H9 (cell line): Measurements from ENCODE around the gene GIPC1. TPM values are rescaled to one million over a fixed set of nuclear protein-coding genes. Genes with fewer than 3 reads are reported as not detected.

ENCODE experiments used
- DNase-seq: peaks from one replicate; pipeline ENCODE4 v3.0.0-alpha.2; 2017
- H2AFZ ChIP-seq: one replicate; pipeline ENCODE4 v1.6.1; 2013; ENCODE audit warnings: mild to moderate bottlenecking, low read length, control low read depth, moderate library complexity
- H2AK5ac ChIP-seq: 2 replicates; pipeline ENCODE4 v1.6.1; 2013; ENCODE audit warnings: low read length, control low read depth, mixed read lengths; ENCODE audit not compliant: insufficient read length
- H2BK120ac ChIP-seq: one replicate; pipeline ENCODE4 v1.6.1; 2013; ENCODE audit warnings: low read depth, mild to moderate bottlenecking, low read length, control low read depth, inconsistent platforms; ENCODE audit not compliant: poor library complexity, severe bottlenecking
- H2BK12ac ChIP-seq: 2 replicates; pipeline ENCODE4 v1.6.1; 2013; ENCODE audit warnings: low read length, control low read depth, mixed read lengths, low read depth; ENCODE audit not compliant: insufficient read length
- H2BK15ac ChIP-seq: 2 replicates; pipeline ENCODE4 v1.6.1; 2013; ENCODE audit warnings: low read depth, low read length, control low read depth
- H2BK20ac ChIP-seq: one replicate; pipeline ENCODE4 v1.6.1; 2013; ENCODE audit warnings: low read depth, mild to moderate bottlenecking, low read length, control low read depth, inconsistent platforms; ENCODE audit not compliant: poor library complexity, severe bottlenecking
- H2BK5ac ChIP-seq: 2 replicates; pipeline ENCODE4 v1.6.1; 2013; ENCODE audit warnings: low read length, control low read depth, mixed read lengths; ENCODE audit not compliant: insufficient read length
- H3K14ac ChIP-seq: 2 replicates; pipeline ENCODE4 v1.6.1; 2013; ENCODE audit warnings: low read length, control low read depth; ENCODE audit not compliant: insufficient read depth
- H3K18ac ChIP-seq: 2 replicates; pipeline ENCODE4 v1.6.1; 2013; ENCODE audit warnings: low read depth, mild to moderate bottlenecking, mixed read lengths, low read length, control low read depth; ENCODE audit not compliant: insufficient read length
- H3K23ac ChIP-seq: 2 replicates; pipeline ENCODE4 v1.6.1; 2013; ENCODE audit warnings: low read length, control low read depth, mixed read lengths, low read depth; ENCODE audit not compliant: insufficient read length
- H3K23me2 ChIP-seq: 2 replicates; pipeline ENCODE4 v1.6.1; 2013; ENCODE audit warnings: low read depth, mild to moderate bottlenecking, mixed read lengths, low read length, control low read depth; ENCODE audit not compliant: insufficient read length, poor library complexity, severe bottlenecking
- H3K27ac ChIP-seq: 2 replicates; pipeline ENCODE4 v1.5.1; 2013; ENCODE audit warnings: low read length, control low read depth, mixed read lengths, low read depth; ENCODE audit not compliant: insufficient read length
- H3K27me3 ChIP-seq: 2 replicates; pipeline ENCODE4 v1.6.1; 2013; ENCODE audit warnings: low read length, control low read depth, inconsistent platforms; ENCODE audit not compliant: insufficient read depth
- H3K4ac ChIP-seq: 2 replicates; pipeline ENCODE4 v1.6.1; 2013; ENCODE audit warnings: low read depth, mild to moderate bottlenecking, control low read depth, inconsistent platforms, low read length, moderate library complexity
- H3K4me1 ChIP-seq: 2 replicates; pipeline ENCODE4 v1.6.1; 2013; ENCODE audit warnings: low read length, control low read depth, inconsistent platforms; ENCODE audit not compliant: insufficient read depth
- H3K4me2 ChIP-seq: 2 replicates; pipeline ENCODE4 v1.6.1; 2013; ENCODE audit warnings: low read length, control low read depth, mixed read lengths; ENCODE audit not compliant: insufficient read length, insufficient read depth
- H3K56ac ChIP-seq: 2 replicates; pipeline ENCODE4 v1.6.1; 2013; ENCODE audit warnings: low read depth, mild to moderate bottlenecking, mixed read lengths, low read length, control low read depth; ENCODE audit not compliant: insufficient read length
- H3K79me1 ChIP-seq: 2 replicates; pipeline ENCODE4 v1.6.1; 2013; ENCODE audit warnings: low read depth, mild to moderate bottlenecking, moderate library complexity, low read length, control low read depth, inconsistent platforms; ENCODE audit not compliant: insufficient read depth, poor library complexity, severe bottlenecking
- H3K79me2 ChIP-seq: 2 replicates; pipeline ENCODE4 v1.6.1; 2013; ENCODE audit warnings: low read length, control low read depth, inconsistent platforms; ENCODE audit not compliant: insufficient read depth
- H3K9ac ChIP-seq: 2 replicates; pipeline ENCODE4 v1.6.1; 2013; ENCODE audit warnings: low read length, control low read depth, mixed read lengths; ENCODE audit not compliant: insufficient read length; ENCODE audit errors: extremely low read depth
- H3K9me3 ChIP-seq: one replicate; pipeline ENCODE4 v1.6.1; 2013; ENCODE audit warnings: low read depth, low read length, inconsistent platforms; ENCODE audit not compliant: control insufficient read depth
- H3T11ph ChIP-seq: one replicate; pipeline ENCODE4 v1.6.1; 2013; ENCODE audit warnings: mild to moderate bottlenecking, low read length, control low read depth, inconsistent platforms
- H4K20me1 ChIP-seq: one replicate; pipeline ENCODE4 v1.6.1; 2013; ENCODE audit not compliant: control insufficient read depth, insufficient read length, insufficient read depth
- H4K5ac ChIP-seq: 2 replicates; pipeline ENCODE4 v1.6.1; 2013; ENCODE audit warnings: low read depth, mild to moderate bottlenecking, mixed read lengths, low read length, control low read depth; ENCODE audit not compliant: insufficient read length
- H4K8ac ChIP-seq: replicated peaks from 2 replicates; pipeline ENCODE4 v1.6.1; 2013; ENCODE audit warnings: low read length, control low read depth, mixed read lengths, low read depth; ENCODE audit not compliant: insufficient read length
- H4K91ac ChIP-seq: 2 replicates; pipeline ENCODE4 v1.6.1; 2013; ENCODE audit warnings: low read depth, mild to moderate bottlenecking, moderate library complexity, mixed read lengths, low read length, control low read depth; ENCODE audit not compliant: insufficient read length
- H3K27ac Mint-ChIP-seq, 3 experiments: 2 replicates in 2 of 3; 3 replicates in 1 of 3; pipeline ENCODE4 v1.8.0; 2020 to 2021; ENCODE audit warnings: mixed read lengths in 3 of 3, mild to moderate bottlenecking in 1 of 3, moderate library complexity in 1 of 3
- H3K27me3 Mint-ChIP-seq: 2 replicates; pipeline ENCODE4 v1.8.0; 2021; ENCODE audit warnings: low read depth, mild to moderate bottlenecking, moderate library complexity, mixed read lengths
- H3K36me3 Mint-ChIP-seq, 3 experiments: 2 replicates in 2 of 3; 3 replicates in 1 of 3; pipeline ENCODE4 v1.8.0; 2020 to 2021; ENCODE audit warnings: low read depth in 3 of 3, mixed read lengths in 3 of 3; ENCODE audit not compliant: insufficient read depth in 1 of 3
- H3K4me1 Mint-ChIP-seq, 2 experiments: 2 replicates each; pipeline ENCODE4 v1.8.0; 2020; ENCODE audit warnings: mixed read lengths in 2 of 2
- H3K4me3 Mint-ChIP-seq, 2 experiments: 2 replicates in 1 of 2; 3 replicates in 1 of 2; pipeline ENCODE4 v1.8.0; 2020 to 2021; ENCODE audit warnings: mild to moderate bottlenecking in 2 of 2, mixed read lengths in 2 of 2, moderate library complexity in 1 of 2
- H3K9me3 Mint-ChIP-seq, 2 experiments: 2 replicates in 1 of 2; 3 replicates in 1 of 2; pipeline ENCODE4 v1.8.0; 2020; ENCODE audit warnings: mild to moderate bottlenecking in 2 of 2, mixed read lengths in 2 of 2, moderate library complexity in 1 of 2
- WGBS: extraction: QIAGEN DNeasy Blood & Tissue Kit; methylation state at CpG from one replicate; pipeline ENCODE4 v1.1.7; 2013; ENCODE audit warnings: missing lambda C conversion rate, low lambda C conversion rate, mixed read lengths; ENCODE audit not compliant: insufficient read length; ENCODE audit errors: extremely low coverage; 5-methylcytosine and 5-hydroxymethylcytosine counted together
- total RNA-seq: library from RNA; stranded (reverse); gene quantifications from 2 replicates; pipeline ENCODE4 v1.2.1, GENCODE V29; 2021
- TF ChIP-seq, protein P1 (sequence below): fragments of 200-600 bp; sonication (generic); conservative IDR thresholded peaks from 3 replicates; pipeline ENCODE4 v1.8.0; 2021; ENCODE audit warnings: antibody characterized with exemption, mild to moderate bottlenecking

GIPC1 gene
- total RNA-seq, 1 experiment from 2014 or later, result 70.6 TPM

DNA sequence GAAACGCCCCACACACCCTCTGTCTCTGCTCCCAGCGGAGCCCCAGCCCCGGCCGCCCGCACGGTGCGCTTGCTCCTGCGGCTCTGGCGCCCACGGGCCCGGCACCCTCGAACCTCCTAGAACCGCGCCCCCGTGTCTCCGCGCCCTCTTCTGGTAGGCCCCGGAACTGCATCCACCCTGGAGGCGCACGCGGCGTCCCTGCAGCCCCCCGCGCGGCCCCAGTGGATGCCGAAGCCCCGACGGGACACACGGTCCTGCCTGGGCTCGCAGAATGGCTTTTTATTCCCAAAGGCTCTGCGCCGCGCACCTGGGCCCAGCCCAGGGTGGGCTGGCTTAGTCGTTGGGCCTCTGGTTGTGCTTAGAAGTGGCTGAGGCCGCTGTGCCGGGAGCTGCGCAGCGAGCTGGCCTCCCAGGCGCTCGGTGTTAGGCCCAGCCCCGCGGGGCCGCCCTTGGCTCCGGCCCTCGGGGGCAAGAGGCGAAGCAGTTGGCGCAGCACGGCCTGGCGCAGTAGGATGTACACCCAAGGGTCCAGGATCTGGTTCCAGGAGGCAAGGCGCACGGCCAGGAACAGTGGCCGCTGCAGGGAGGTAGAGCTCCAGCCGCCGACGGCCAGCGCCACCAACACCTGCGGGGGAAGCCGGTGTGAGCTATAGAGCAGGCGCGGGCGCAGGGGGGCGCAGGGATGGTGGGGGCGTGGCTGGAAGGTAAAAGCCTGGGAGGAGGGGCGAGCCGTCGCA is 23.6 kb downstream of the GIPC1 start:
- Histone ChIP-seq H3K4ac (no peak overlapping the region), H2BK12ac (no peak overlapping the region), H3K18ac (peak overlapping the region; percentile 59), H3K27ac (no peak overlapping the region), H3T11ph (no peak overlapping the region), H3K14ac (peak overlapping the region; percentile 79; the same call in 1 of the 2 replicates), H3K9me3 (no peaks in the 10 kb centered on the region), H3K9ac (no peak overlapping the region), H3K23me2 (peaks cover 7% of the 10 kb centered on the region), H3K27me3 (no peaks in the 10 kb centered on the region), H4K5ac (no peak overlapping the region), H2BK20ac (no peak overlapping the region), H2AK5ac (no peak overlapping the region), H3K79me1 (no peaks in the 10 kb centered on the region), H2BK15ac (no peak overlapping the region), H3K79me2 (no peaks in the 10 kb centered on the region), H3K4me1 (no peaks in the 10 kb centered on the region; the same call in 1 of the 2 replicates), H3K4me2 (peak overlapping the region; percentile 46), H2AFZ (no peak overlapping the region), H4K20me1 (no peaks in the 10 kb centered on the region), H2BK120ac (no peak overlapping the region), H4K91ac (no peak overlapping the region), H3K56ac (no peak overlapping the region), H4K8ac (no peak overlapping the region), H3K23ac (no peak overlapping the region), H2BK5ac (no peak overlapping the region)
- H3K36me3 Mint-ChIP-seq, result peaks cover 4 to 33% (median 24%) of the 10 kb centered on the region in 3 experiments; a peak in 6 of 7 replicates
- no peaks in the 10 kb centered on the region; a peak in 1 of 5 replicates for H3K9me3 Mint-ChIP-seq
- TF ChIP-seq, protein P1, sequence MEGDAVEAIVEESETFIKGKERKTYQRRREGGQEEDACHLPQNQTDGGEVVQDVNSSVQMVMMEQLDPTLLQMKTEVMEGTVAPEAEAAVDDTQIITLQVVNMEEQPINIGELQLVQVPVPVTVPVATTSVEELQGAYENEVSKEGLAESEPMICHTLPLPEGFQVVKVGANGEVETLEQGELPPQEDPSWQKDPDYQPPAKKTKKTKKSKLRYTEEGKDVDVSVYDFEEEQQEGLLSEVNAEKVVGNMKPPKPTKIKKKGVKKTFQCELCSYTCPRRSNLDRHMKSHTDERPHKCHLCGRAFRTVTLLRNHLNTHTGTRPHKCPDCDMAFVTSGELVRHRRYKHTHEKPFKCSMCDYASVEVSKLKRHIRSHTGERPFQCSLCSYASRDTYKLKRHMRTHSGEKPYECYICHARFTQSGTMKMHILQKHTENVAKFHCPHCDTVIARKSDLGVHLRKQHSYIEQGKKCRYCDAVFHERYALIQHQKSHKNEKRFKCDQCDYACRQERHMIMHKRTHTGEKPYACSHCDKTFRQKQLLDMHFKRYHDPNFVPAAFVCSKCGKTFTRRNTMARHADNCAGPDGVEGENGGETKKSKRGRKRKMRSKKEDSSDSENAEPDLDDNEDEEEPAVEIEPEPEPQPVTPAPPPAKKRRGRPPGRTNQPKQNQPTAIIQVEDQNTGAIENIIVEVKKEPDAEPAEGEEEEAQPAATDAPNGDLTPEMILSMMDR, result peak; percentile 98
- no CpG with 5 or more reads among the region's 66 CpGs for WGBS
- H3K4me3 Mint-ChIP-seq, result peak overlapping the region; percentile 57 to 73
- peaks cover 20 to 36% of the 10 kb centered on the region in 2 experiments for H3K4me1 Mint-ChIP-seq
- H3K27me3 Mint-ChIP-seq, result peaks cover 2% of the 10 kb centered on the region; the same call in 1 of the 2 replicates
- DNase-seq, result peak; percentile 86
- H3K27ac Mint-ChIP-seq, result no peak overlapping the region
